GM06990 (cell line): ENCODE results near the gene TLE2.
"Not testable (repeated sequence)": the region's sequence is repeated elsewhere in the genome, so short reads cannot be mapped to it uniquely, and the experiment has no call there.

Experiments
- DNase-seq: peaks from one replicate; pipeline ENCODE4 v3.0.0-alpha.2; 2011; ENCODE audit not compliant: insufficient read length; ENCODE audit errors: extremely low read depth
- H3K27me3 ChIP-seq: replicated peaks from 2 replicates; pipeline ENCODE4 v1.6.0; 2011; ENCODE audit warnings: low read length; ENCODE audit not compliant: control insufficient read depth, insufficient read depth
- H3K36me3 ChIP-seq: 2 replicates; pipeline ENCODE4 v1.5.1; 2011; ENCODE audit warnings: low read length; ENCODE audit not compliant: control insufficient read depth, insufficient read depth
- H3K4me3 ChIP-seq: replicated peaks from 2 replicates; pipeline ENCODE4 v1.5.1; 2011; ENCODE audit warnings: low read depth, mild to moderate bottlenecking, control low read depth, low read length
- TF ChIP-seq, protein P1 (sequence below): IDR thresholded peaks from 2 replicates; pipeline ENCODE4 v1.5.1; 2011; ENCODE audit warnings: low read length, control low read depth, mild to moderate bottlenecking, inconsistent platforms; ENCODE audit not compliant: insufficient read depth, poor library complexity, severe bottlenecking

The TLE2 gene

DNA sequence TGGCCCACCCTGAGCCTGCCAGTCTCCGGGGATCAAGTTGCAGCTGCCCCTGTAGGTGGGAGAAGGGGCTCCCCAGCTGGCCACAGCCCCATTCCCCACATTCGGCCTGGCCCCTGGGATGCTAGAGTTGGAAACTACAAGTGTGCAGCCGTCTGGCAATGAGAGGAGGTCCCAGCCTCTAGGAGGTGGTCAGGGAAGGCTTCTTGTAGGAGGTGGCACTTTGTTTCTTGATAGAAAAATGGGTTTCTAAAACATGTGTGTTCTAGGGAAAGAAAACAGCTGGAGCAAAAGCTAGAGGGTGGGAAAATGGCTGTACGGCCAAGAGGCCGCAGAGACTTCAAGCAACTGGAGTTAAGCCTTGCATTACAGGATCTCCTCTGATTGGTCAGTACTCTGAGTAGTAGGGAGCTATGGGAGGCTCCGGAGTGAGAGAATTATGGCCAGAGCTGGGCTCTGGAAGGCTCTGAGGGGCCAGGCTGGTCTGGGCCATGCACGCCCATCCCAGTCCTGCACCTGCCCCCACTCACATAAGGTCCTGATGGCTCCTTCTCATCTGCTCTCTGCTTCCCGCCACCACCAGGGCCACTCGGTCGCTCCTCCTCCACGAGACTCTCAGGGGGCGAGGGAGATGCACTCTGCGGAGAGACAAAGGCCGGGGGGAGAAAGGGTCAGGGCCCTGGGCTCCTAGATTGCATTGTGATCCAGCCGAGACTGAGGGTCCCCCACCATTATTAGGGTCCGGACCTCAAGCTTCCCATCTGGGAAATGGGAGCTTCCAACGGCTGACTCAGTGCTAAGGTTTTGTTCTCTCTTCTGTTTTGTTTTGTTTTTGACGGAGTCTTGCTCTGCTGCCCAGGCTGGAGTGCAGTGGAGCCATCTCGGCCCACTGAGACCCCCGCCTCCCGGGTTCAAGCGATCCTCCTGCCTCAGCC, 13.7 kb downstream of the TLE2 start:
- Histone ChIP-seq H3K36me3 (no peaks in the 10 kb centered on the region), H3K27me3 (0 out of 2 replicates have a peak, but pooled peaks cover 1% of the 10 kb centered on the region), H3K4me3 (no peak overlapping the region)
- no peak for DNase-seq
- TF ChIP-seq, protein P1, sequence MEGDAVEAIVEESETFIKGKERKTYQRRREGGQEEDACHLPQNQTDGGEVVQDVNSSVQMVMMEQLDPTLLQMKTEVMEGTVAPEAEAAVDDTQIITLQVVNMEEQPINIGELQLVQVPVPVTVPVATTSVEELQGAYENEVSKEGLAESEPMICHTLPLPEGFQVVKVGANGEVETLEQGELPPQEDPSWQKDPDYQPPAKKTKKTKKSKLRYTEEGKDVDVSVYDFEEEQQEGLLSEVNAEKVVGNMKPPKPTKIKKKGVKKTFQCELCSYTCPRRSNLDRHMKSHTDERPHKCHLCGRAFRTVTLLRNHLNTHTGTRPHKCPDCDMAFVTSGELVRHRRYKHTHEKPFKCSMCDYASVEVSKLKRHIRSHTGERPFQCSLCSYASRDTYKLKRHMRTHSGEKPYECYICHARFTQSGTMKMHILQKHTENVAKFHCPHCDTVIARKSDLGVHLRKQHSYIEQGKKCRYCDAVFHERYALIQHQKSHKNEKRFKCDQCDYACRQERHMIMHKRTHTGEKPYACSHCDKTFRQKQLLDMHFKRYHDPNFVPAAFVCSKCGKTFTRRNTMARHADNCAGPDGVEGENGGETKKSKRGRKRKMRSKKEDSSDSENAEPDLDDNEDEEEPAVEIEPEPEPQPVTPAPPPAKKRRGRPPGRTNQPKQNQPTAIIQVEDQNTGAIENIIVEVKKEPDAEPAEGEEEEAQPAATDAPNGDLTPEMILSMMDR, result no peak

DNA sequence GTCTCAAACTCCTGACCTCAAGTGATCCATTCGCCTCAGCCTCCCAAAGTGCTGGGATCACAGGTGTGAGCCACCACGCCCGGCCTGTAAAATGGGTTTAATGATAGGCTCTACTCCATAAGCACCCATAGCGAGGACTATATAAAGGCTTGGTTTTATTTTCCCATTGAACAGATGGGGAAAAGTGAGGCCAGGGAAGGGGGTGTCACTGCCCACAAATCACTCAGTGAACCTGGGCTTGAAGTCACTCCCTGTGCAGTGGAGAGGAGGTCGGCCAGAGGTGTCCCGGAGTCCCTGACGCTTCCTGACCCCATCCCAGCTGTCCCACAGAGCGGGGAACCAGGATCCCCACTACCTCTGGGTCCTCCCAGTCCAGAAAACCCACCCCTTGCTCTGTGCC, 14.9 kb downstream of the TLE2 start:
- Histone ChIP-seq H3K36me3 (no peaks in the 10 kb centered on the region), H3K27me3 (0 out of 2 replicates have a peak, but pooled peaks cover 1% of the 10 kb centered on the region), H3K4me3 (no peak overlapping the region)
- TF ChIP-seq, protein P1, result no peak
- no peak for DNase-seq

DNA sequence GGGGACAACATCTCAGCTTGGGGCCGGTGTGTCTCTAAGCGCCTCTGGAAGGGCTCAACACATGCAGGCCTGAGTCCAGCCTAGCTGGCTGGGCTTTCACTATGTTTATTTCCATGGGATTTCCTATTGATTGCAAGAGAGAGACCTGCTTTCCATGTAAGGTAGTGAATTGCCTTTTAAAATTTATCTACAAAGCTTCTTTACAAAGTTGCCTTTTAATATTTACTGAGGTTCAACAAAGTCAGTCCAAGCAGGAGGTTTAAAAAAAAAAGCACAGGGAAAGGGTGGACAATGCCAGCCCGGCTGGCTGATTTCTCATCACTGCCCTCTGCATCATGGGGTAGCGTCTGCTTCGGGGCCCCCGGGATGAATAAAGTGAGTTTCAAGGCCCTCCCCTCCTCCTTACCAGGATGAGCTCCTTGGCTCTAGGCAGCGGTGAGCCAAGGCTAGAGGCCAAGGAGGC, 15.8 kb downstream of the TLE2 start:
- TF ChIP-seq, protein P1, result no peak
- Histone ChIP-seq H3K27me3 (0 out of 2 replicates have a peak, but pooled peaks cover 1% of the 10 kb centered on the region), H3K36me3 (no peaks in the 10 kb centered on the region), H3K4me3 (no peak overlapping the region)
- no peak for DNase-seq

DNA sequence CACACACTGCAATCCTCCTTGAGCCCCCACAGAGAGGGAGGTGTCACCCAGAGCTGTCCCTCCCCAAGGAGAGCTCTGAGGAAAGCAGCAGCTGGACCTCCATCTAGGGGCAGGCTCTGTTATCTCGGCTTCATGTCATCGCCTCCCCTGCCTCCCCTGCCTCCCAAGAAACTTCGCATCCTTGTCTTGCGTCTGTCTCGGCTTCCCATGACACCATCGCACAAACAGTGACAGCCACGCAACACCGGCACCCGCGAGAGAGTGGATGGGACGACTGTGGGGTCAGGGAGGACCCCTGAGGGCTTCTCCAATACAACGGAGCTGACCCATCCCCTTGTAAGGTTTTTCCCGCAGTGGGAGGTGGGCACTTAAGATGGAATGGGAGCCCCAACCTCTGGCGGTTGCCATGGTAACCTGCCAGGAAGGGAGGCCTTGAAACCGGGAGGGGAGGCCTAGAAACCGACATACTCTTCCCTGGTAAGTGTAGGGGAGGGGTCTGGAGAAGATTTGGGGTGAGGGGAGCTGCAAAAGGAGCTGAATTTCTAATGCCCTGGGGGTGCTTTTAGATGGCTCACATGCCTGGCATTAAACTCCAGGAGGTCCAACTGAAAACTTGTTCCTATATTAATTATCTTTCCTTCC, 16.3 kb downstream of the TLE2 start:
- TF ChIP-seq, protein P1, result no peak
- Histone ChIP-seq H3K4me3 (no peak overlapping the region), H3K36me3 (no peaks in the 10 kb centered on the region), H3K27me3 (0 out of 2 replicates have a peak, but pooled peaks cover 1% of the 10 kb centered on the region)
- DNase-seq, result no peak

DNA sequence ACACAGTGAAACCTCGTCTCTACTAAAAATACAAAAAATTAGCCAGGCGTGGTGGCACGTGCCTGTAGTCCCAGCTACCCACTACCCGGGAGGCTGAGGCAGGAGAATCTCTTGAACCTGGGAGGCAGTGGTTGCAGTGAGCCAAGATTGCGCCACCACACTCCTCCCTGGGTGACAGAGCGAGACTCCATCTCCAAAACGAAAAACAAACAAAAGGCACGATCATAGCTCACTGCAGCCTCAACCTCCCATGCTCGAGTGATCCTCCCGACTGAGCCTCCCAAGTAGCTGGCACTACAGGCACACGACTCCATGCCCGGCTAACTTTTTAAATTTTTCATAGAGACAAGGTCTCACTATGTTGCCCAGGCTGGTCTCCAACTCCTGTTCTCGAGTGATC, 17.0 kb downstream of the TLE2 start:
- H3K4me3 ChIP-seq, H3K27me3 ChIP-seq, DNase-seq, H3K36me3 ChIP-seq: not testable (repeated sequence)

DNA sequence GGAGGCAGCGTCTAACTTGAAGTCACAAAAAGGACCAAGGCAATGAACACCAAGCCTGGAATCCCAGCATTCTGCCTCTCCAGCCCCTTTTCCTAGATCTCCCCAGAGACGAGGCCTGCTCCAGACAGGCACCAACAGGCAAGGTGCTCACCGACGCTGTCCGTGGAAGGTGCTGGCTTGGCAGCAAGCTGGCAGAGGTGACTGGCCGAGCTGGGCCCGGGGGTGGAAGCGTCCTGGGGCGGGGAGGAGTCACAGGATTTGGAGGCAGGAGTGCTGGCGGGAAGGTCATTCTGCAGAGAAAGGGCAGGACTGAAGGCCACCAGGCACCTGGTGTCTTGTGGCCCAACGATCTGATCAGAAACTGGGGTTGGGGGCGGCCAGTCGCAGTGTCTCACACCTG, 18.2 kb downstream of the TLE2 start:
- Histone ChIP-seq H3K4me3 (no peak overlapping the region), H3K27me3 (0 out of 2 replicates have a peak, but pooled peaks cover 1% of the 10 kb centered on the region), H3K36me3 (no peaks in the 10 kb centered on the region)
- DNase-seq, result no peak
- TF ChIP-seq, protein P1, result no peak
